ENCODE measurements around the gene ROBO2.

Gene ROBO2

DNA sequence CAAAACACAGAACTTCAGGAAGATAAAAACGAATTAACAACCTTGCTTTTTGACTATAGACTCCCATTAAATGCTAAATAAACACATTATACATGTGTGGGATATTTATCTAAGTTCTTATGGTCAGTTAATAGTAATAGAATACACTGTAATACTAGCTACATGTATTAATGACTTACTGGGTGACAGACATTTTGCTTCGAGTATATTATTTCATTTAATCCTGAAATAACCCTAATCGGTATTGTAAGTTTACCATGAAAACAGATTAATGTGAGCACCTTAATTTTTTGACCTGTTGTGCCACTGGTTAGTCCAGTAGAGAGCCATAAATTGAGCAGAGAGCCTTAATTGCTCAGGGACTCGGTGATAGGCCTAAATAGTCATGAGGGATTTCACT is 151.1 kb downstream of the ROBO2 start:
- DNase-seq, result no peak

DNA sequence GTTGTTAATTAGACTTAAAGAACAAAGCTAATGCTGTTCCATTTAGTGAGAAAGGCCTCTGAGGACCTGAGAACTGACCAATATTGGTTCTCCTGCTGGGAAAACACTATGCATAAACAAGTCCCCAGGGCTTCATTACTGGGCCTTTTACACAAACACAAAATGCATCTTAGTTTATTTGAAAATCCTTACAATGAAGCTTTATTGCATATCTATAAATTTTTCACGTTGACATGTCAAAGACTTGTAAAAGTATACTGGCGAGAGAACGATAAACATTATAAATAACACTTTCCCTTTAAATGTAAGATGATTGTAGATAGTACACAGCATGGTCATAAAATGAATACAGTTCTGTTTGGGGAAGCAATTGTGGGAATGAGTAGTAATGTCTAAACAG is 151.7 kb downstream of the ROBO2 start:
- DNase-seq, result no peak

DNA sequence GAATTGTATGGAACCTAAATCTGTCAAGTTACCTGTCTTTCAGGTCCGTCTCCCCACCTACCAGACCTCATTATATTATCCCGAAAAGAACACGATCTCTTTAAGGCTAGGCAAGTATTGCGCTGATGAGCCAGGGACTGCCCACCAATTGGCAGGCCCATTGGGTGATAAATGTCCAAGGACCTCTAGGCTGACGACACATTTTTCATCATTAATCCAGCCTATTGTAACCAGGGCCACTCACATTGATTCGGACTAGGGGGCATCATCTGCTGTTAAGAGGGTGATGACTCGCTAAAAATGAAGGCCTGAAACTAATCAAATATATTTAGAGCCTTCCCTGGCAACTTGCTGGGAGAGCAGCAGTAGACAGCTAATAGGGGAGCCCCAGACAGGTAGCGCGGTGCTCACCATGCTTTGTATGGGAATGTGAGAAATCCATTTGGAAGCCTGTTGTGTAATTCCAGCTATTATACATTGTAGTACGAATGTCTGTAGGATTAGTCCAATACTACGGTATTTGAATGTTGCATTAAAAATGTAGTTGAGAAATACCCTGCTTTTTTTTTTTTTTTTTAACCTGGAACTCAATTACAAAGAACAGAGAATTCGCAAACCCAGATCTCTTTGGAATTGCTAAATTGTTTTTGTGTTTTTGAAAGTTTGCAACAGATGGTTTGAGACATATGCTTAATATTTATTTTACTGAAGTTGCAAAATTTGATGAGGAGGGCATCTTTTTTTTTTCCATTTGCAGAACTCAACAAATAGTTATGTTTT is 156.1 kb downstream of the ROBO2 start:
- DNase-seq, result no peak

DNA sequence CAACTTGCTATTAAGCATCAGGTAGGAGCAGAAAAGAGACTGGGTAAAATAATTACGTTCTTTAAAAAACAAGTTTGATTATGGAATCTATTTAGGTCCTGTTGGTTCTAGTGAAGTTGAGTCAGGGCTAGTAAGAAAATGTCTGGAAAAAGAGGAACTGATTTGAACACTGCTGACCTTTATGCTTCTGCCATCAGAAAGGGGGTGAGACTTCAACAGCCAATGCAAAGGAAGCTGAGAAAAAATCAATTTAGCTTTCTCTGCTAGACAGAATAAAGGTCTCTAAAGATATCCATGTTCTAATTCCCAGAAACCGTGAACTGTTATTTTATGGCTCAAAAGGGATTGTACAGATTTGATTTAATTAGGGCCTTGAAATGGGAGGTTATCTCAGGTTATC is 157.5 kb downstream of the ROBO2 start:
- DNase-seq, result no peak

DNA sequence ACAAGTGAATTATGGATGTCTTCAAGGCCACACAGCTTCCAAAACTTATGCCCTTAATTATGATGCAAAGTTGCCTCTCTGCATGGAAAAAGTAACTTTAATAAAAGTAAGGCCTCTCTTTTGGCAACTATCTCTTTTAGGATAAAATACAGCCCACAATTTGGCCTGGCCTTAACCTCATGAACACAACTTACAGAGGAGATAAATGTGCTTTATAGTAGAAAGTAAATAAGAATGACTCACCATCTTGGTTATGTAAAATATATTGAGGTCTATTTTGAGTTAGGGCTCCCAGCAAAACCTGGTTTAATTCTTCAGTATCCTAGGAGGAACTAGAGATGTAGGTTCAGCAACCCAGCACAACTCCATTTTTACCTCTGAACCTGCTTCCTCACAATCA is 164.0 kb downstream of the ROBO2 start:
- no peak for DNase-seq

DNA sequence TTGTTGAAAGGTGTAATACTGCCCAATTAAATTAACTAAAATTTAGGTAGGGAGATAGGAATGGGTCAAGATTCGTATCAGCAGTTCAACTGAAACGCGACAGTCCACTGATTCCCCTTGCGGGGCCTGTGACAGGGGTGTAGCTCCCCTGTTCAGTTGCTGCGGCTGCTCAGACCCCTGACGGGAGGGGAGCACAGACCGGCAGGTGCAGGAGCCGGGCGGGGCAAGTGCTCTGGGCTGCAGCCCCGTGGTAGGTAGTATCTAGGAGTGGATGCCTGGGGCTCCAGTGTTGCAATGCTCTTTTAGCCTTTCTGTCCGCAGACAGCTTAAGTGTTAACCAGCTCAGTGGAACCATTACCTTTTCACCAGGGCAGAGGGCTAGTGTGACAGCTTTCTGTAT is 164.9 kb downstream of the ROBO2 start:
- DNase-seq, result no peak

DNA sequence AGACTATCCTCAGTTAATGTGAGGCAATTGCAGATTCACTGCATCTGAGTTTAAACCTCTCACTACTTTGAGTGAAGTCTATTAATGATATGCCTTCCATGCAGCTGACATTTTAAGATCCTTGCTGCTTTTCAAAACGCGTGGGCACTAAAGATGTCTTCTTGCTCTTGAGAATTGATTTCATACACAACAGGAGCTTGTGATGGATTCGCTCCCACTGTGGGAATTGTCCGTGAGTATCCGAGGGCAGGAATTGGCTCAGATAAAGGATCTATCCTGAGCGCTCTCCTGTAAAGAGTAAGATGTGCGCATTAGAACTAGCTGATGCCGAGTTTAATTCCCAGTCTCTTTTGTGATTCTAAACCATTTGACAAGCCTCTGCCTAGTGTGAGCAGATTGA is 167.9 kb downstream of the ROBO2 start:
- no peak for DNase-seq

DNA sequence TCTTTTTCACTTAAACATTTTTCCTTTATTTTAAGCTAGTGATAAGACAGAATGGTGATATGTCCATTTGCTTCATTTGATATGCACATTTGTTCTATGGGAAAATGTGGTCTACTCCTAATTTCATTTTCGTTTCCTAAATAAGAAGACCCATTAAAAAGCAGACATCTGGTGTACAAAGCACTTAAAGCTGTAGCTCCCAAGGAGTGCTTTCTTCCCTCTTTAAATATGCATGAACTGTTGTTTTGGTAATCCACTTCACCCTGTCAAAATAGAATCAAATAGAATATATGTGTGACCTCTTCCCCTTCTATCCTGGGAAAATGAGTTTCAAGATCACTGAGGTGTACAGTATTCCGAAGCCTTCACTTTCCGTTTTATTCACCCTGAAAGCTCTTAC is 182.8 kb downstream of the ROBO2 start:
- no peak for DNase-seq

DNA sequence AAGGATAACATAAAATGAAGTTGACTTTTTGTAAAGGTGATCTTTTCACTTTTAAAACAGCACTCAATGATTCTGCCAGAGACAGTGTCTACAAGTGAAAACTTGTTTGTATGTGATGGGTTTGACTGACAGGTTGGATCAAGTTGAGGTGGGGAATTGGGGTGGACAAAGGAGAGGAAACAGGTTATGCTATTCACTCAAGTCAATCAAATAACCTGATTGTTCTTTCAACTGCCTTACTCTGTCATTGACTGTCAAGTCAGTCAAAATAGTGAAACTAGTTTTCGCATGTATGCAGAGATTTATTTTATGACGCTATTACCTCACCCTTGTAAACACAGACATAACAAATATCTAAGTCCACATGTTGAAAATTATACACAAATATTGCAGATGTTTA is 187.7 kb downstream of the ROBO2 start:
- no peak for DNase-seq

DNA sequence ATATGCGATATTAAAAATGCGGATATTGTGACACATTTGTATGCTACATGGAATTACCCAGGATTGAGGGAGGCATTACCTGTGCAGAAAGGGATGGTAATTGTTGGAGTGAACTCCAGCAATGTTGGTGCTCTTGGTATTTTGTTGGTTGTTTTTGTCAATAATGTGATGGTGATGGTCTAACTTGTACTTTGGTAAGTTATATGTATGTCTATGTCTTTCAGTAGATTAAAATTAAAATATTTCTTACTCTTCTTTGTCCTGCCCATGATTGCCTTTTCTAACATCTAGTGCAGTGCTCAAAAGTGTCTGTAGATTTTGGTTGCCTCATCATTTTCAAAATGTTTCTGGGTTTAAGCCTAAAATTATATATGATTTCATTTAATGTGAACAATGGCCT is 192.7 kb downstream of the ROBO2 start:
- no peak for DNase-seq

DNA sequence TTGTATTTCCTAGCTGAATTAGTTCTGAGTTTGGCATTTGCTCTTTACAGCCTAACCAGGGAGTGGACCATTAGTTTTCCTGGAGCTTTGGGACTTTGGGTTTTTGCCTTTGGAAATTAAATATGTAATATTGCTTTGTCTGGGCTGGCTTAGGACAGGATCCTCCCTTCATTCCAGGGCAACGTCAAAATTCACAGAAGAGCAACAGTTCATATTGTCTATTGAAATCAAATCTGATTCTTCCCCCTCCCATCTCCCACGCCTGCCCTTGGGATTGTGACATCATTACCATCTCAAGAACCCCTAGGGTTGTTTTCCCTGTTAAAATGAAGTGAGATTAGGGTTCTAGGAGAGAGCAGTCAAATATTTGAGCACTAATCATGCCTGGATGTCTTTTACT is 194.1 kb downstream of the ROBO2 start:
- DNase-seq, result no peak

DNA sequence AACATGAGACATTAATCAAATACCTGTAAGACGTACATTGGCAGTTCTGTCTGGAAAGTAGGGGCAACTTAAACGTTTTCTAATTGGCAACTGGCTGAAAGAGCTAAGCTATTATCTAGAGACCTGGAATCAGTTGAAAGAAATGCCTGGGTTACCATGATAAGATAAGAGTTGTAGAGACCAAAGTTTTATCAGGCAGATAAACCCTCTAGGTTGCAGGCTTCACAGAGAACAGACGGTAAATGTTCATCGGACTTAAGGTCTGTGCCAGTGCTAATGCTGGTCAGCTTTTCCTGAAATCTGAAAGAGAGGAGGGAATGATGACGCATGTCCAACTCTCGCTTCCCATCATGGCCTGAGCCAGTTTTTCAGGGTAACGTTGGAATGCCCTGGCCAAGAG is 196.2 kb downstream of the ROBO2 start:
- no peak for DNase-seq

DNA sequence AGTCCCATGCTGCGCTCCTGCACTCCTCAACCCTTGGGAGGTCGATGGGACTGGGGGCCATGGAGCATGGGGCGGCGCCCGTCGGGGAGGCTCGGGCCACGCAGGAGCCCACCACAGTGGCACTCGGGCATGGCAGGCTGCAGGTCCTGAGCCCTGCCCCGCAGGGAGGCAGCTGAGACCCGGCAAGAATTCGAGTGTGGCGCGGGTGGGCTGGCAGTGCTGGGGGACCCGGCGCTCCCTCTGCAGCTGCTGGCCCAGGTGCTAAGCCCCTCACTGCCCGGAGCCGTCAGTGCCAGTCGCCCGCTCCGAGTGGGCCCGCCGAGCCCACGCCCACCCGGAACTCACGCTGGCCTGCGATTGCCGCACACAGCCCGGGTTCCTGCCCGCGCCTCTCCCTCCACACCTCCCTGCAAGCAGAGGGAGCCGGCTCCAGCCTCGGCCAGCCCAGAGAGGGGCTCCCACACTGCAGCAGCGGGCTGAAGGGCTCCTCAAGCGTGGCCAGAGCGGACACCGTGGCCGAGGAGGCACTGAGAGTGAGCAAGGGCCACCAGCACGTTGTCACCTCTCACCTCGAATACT is 200.3 kb downstream of the ROBO2 start:
- no peak for DNase-seq

DNA sequence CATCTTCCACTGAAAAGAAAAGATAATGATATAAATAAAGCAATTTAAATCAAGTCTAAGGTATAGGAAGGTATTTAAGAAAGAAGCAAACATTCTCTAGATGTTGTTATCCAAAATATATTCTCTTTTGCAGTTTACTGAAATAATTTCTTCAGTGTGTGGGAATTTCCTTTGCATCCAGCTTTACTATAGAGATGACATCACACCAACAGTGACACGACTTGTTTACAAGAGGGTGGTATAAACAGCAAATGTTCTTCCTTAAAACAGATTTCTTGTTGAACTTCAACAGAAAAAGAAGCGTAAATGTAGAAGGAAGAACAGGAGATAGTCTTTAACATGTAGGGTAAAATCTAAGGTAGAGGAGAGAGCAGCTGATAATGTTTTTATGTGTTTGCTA is 202.5 kb downstream of the ROBO2 start:
- DNase-seq, result no peak

DNA sequence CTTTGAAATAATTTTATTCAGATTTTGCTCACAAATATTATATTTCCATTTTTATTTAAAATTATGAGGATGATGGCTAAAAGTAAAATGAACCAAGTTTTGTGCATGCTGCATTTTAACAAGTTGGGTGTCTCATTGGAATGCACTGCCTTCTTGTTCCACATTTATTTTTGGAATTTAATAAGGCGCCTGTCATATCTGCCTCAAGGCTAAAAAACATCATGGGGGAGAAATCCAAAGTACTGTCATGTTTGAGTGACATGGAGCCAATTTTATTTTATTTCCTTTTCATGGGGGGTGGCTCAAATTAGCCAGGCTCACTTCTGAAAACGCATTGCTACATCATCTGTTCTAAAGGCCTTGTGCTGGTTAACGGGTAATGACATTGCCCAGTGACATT is 205.1 kb downstream of the ROBO2 start:
- no peak for DNase-seq

DNA sequence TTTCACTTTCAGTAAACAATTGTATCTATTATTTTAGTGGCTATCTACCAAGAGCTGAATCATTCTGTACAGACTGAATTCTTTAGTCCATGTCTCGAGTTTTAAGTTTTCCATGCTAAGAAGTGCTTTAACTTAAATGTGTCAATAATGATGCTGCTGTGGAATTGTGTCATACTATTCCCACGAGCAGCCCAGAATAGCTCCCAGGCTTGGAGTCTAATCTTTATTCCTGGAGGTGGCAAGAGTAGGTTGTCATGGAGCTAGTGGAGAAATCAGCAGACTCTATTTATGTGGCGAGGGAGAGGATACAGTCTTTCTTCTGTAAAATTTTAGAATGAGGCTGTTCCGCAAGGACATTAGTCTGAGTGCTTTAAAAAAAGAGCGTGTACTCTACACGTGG is 207.2 kb downstream of the ROBO2 start:
- DNase-seq, result no peak

DNA sequence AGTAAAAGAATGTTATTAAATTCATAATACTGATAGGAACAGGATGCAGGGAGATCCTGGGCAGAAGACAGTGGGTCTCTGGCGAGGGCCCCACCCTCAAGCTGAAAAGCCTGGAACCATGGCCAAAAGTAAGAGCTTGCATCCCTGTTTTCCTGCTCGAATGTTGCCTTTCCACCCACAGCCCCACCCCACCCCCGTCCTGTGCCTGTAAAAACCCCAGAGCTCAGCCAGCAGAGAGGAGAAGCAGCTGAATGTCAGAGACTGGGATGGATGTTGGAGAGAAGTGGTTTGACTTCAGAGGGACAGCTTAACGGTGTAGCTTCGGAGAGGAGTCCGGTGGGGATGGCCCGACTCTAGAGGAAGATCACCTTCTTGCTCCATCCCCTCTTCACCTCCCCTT is 207.9 kb downstream of the ROBO2 start:
- DNase-seq, result no peak

DNA sequence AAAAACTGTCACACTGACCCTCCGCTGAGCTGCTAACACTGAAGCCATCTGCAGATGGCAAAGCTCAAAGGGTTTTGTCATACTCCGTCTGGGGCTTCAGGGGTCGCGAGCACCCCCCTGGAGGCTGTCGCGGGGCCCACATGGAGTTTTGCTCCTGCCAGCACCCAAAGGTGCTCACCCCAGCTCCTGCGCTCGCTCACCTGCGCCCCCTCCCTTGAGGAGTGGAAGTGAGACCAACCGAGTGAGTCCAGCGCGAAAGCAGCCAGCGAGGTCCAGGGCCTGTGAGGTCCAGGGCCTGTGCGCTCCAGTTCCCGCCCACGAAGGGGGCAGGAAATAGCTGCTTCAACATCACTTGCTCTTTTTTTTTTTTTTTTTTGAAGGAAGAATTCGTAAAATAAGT is 208.5 kb downstream of the ROBO2 start:
- no peak for DNase-seq

DNA sequence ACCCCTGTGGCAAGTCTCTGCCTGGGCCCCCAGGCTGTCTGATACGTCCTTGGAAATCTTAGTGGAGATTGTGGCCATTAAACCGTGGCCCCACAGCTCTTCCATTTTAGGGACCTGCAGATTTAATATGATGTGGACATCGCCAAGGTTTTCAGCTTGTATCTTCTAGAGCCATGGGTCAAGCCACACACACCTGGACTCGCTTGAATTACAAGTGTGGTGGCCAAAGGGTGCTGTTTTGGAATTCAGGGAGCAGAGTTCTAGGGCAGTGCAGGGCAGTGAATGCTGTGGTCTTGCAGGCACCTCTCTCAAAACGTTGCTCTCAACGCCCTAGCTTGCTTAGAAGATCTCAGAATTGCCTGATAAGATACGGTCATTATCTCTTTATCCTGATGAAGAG is 211.2 kb downstream of the ROBO2 start:
- no peak for DNase-seq

DNA sequence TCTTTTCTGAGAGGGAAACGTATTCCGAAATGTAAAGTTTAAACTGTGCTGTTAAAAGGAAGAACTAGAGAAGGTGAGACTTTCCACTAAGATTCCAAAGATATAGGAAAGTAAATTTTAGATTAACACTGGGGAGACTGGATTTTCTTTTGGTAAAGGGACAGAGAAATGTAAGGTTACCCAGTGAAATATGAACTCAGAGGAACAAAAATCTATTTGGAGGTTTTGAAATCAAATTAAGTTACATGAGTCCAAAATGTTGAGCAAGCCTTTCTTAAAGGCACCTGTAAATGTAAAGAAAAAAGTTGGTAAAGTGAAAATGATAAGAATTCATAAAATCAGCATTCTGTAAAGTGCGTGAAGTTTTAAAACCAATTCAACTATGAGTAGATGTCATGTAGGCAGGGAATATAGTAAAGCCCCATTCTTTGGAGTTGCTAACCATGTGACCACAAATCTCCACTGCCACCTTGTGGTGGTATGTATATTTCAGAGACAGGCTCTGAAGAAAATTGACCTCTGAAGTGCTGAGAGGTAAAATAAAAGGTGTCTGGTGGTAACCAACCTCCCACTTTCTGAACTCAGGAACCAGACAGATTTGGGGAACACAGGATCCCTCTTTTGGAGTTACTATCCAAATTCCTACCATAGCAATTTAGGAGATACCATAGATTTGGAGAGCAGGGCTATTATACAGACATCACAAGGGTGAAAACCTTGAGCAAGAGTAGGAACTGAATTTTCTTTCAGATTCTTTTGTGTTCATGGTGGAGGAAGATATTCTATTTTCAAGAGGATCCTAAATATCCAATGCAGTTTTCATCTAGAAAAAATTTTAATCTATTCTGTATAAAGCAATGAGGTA is 215.3 kb downstream of the ROBO2 start:
- DNase-seq, result no peak

DNA sequence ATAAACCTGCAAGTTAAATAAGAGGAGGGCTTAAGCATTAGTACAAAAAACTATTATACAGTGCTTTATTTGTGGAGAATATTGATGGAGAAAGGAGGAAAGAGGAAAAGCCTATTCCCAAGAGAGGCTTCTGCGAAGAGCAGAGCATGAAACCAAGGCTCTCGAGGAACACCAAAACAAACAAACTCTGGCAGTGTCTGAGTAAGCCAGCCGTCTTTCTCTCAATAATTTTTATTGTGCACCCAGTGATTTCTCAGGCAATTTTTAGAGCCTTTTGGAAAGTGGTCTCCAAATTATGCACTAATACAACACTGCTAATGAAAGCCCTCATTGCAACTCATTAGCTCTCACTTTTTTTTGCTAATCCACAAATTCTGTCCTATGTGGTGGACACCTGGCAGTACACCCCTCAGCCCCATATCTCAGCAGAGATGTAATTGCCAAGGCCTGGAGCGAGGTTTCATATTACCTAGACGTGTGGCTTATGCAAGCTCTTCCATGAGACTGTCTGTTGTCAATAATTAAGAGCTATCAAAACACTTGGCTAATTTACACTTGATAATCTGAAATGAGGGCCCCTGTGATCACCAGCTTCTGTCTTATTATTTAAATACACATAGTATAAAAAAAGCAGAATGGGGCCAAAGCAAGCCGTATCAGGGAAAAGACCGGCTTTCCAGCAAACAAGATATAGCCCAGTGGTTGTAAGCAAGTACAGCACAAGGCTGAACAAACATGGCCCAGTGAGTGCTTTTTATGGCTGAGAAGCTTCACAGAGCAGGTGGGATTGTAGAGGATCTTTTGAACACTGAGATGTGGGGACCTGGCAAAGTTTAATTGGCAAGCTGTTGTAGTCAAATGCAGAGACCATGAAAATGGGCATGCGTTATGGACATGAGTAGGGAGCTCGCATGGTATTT is 216.9 kb downstream of the ROBO2 start:
- no peak for DNase-seq

DNA sequence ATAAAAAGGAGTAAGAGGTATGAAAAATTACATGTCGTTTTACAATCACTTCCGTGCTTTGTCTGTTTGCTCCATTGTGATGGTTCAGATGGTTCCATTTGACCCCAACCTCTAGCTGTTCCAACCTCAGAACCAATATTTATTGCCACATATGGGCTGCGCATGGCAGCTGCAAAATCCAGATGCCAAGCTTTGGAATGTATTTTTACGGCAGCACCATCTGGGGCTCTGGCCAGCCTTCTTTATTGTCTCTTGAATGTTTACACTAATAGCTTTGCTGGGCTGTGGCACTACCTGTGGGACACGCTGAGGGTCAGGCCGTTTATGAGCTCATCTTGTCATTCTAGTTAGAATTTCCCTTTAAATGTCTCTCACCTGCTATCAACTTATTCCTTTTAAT is 219.8 kb downstream of the ROBO2 start:
- DNase-seq, result no peak

DNA sequence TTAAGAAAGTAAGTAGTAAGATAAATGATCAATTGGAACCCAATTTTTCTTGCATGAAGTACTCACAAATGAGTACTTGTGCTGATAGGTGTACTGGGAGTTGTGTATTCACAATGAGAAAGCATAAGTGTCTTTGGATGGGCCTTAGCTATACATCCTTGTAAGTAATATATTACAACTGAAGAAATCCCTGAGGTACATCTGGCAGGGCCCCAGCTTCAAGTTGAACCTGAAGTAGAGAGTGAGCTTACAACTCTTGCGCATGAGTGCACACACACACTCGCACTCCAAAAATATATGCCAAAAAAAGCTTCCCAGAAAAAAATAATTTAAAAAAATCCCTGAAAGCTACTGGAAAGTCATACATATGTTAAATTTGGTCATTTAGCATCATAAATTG is 222.5 kb downstream of the ROBO2 start:
- DNase-seq, result no peak
